C4-2B (cell line): ENCODE measurements around the gene MBNL1.

Experiments used
- H3K27ac ChIP-seq: fragments of 450-650 bp; 2 replicates; pipeline ENCODE4 v1.5.1; 2017
- ZFX ChIP-seq: fragments of 450-650 bp; IDR thresholded peaks from 2 replicates; pipeline ENCODE4 v1.6.1; 2017
- TF ChIP-seq, protein P1 (sequence below): fragments of 450-650 bp; conservative IDR thresholded peaks from 2 replicates; pipeline ENCODE4 v1.5.1; 2017; ENCODE audit warnings: mild to moderate bottlenecking

MBNL1 gene

DNA sequence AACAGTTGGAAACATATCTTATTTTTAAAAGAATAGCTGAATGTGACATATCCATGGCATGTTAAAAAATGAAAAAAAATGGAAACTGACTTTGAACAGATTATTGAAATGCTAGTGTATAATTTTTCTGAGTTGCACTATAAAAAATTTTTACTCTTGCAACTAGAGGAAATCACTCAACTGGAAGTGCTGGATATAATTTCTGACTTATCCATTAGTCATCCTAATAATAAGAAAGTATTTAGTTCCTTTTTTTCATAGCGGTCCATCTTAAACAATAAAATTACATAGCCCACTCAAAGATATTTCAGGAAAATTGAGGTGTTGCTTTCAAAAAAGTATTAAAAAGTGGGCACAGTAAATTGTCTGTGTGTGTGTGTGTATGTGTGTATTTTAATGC, 80.7 kb downstream of the MBNL1 start:
- H3K27ac ChIP-seq = no peak overlapping the region
- TF ChIP-seq, protein P1, sequence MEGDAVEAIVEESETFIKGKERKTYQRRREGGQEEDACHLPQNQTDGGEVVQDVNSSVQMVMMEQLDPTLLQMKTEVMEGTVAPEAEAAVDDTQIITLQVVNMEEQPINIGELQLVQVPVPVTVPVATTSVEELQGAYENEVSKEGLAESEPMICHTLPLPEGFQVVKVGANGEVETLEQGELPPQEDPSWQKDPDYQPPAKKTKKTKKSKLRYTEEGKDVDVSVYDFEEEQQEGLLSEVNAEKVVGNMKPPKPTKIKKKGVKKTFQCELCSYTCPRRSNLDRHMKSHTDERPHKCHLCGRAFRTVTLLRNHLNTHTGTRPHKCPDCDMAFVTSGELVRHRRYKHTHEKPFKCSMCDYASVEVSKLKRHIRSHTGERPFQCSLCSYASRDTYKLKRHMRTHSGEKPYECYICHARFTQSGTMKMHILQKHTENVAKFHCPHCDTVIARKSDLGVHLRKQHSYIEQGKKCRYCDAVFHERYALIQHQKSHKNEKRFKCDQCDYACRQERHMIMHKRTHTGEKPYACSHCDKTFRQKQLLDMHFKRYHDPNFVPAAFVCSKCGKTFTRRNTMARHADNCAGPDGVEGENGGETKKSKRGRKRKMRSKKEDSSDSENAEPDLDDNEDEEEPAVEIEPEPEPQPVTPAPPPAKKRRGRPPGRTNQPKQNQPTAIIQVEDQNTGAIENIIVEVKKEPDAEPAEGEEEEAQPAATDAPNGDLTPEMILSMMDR = no peak
- TF ChIP-seq ZFX = no peak

DNA sequence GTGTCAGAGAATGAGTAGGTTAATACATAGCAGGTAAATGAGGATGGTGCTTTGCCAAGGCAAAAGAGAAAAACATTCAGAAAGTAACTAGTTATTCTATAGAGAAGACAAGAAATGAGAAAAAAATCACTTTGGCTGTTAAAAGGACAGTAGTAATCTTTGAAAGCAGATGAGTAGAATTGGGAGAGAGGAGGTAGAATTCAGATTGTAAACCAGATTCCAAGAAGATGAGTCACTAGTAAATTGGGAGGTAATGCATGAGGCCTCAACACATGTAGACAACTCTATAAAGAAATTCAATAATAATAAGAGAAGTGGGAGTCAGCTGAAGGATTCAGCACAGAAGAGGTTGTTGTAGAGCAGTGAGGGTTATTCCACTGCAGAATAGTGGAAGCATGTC, 81.4 kb downstream of the MBNL1 start:
- H3K27ac ChIP-seq = no peak overlapping the region
- TF ChIP-seq, protein P1 = no peak
- no peak for TF ChIP-seq ZFX

DNA sequence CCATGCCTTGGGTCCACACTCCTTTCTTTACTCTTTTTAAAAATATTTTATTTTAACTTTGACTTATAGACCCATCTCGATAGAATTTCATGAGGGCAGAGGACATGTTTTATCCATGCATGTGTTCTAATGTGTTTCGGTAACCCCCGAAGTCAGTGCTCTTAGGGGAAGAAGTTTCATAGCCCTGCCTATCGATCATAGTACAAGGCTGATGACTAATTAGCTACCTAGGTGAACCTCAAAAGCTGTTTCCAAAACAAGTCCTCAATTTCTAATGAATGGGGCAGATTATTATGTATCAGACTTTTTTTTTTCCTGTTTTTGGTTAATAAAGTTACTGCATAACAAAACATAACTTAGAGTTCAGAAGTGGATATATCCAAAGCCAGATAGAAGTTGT, 82.0 kb downstream of the MBNL1 start:
- no peak for TF ChIP-seq ZFX
- TF ChIP-seq, protein P1 = no peak
- no peak overlapping the region for H3K27ac ChIP-seq

DNA sequence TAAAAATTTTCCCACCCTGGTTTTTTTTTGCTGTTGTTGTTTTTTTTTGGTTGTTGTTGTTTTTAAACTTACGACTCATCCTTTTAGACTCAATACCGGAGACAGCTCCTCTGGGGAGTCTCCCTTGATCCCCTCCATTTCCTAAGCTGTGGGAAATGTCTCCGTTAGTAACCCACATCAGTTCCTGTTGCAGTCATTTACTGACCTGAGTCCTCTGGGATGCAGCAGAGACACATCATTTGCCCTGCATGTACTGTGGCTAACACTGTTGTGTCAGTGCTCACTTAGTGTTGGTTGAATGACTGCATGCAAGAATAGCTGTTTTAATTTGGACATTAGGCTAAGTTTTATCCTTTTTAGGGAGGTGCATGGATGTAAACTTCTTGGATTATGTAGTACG, 83.8 kb downstream of the MBNL1 start:
- no peak overlapping the region for H3K27ac ChIP-seq
- TF ChIP-seq, protein P1 = no peak
- no peak for TF ChIP-seq ZFX

DNA sequence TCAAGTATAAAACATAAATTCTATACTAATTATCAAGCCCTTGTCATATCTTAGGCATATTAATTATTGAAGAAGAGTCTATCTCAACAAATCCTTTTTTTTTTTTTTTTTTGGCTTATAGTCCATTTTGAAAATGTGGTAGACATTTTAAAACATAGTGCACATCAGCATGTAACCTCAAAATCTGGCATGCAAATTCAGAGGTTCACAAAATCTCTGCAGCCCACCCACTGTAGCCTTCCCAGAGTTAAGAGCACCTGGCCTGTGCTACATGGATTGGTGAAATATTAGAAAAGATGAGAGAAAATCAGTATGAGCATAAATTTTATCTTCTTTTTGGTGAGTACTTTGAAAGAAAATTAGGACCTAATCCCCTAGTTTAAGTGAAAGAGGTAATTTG, 84.8 kb downstream of the MBNL1 start:
- TF ChIP-seq, protein P1 = no peak
- no peak for TF ChIP-seq ZFX
- no peak overlapping the region for H3K27ac ChIP-seq

DNA sequence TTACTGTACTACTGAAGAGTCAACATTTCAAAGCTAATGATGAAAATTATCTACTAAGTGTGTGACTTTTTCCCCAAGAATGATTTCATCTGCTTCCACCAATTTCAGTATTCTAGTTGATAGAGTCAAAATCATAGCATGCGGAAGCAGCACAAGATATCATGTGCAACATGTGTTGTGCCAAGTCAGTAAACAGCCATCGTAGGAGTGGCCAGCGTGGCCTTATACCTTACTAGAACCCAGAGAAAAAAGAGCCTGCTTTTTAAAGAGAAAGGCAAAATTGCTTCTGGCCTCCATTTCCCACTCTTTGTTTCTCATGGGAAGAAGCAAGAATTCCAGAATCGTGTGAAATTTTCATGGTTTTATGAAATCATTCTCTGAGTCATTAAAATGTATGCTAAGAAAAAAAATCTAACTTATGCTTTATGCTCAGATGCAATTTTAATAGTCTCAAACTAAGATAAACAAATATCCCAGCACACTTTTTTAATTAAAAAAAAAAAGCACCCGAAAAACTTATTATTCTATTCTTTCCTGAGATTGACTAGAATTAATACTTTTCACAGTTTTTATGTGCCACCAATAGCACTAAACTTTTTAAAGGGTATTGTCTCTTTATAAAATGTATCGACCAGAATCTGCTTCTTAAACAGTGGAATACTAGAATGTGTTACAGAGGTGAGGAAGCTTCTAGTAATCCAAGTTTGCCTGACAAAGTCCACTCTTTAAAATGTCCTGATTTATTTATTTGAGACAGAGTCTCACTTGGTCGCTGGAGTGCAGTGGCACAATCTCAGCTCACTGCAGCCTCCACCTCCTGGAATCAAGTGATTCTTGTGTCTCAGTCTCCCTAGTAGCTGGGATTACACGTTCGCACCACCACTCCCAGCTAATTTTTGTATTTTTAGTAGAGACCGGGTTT, 87.3 kb downstream of the MBNL1 start:
- no peak overlapping the region for H3K27ac ChIP-seq
- no peak for TF ChIP-seq ZFX
- TF ChIP-seq, protein P1 = no peak

DNA sequence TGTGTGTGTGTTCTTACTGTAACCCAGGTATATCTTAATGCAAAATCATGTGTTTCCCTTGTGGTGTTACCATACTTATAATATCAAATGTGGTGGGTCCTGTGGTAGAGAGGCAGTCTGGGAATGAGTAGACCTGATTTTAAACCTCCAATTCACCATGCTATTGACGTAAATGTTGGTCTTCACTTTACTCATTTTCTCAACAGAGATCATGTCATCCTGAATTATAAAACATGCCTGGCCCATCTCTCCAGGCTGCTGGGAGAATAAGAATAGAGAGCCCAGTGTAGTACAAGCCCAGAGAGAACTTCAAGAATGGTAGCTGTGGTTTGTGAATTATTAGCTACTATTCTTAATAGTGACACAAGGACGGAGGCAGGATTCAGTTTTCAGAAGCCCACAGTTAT, 88.1 kb downstream of the MBNL1 start:
- no peak overlapping the region for H3K27ac ChIP-seq
- no peak for TF ChIP-seq ZFX
- TF ChIP-seq, protein P1 = no peak
